Measurements from ENCODE around the gene ZSCAN18. TPM values are rescaled to one million over a fixed set of nuclear protein-coding genes. Genes with fewer than 3 reads are reported as not detected.
"Not testable (repeated sequence)": the region's sequence is repeated elsewhere in the genome, so short reads cannot be mapped to it uniquely, and the experiment has no call there.

The ZSCAN18 gene
- total RNA-seq (68.8 TPM), polyA plus RNA-seq (ENCODE audit: insufficient read depth in 1 of 8, insufficient read length in 8 of 8, low replicate concordance in 1 of 8) (10 to 100 TPM; 55.6 to 83.4 (median 64.2) TPM)
- long read RNA-seq, donor 1, partial matches to known transcripts = 0 of 4 reads
- long read RNA-seq, donor 1, other reads (novel, unspliced or antisense) = 0 of 4 reads
- long read RNA-seq, donor 2, partial matches to known transcripts = 0 of 2 reads
- long read RNA-seq, donor 2, other reads (novel, unspliced or antisense) = 0 of 2 reads
- long read RNA-seq, donor 3, full-length matches to known transcripts = 16 of 16 reads
- long read RNA-seq, donor 3, partial matches to known transcripts = 0 of 16 reads
- long read RNA-seq, donor 3, other reads (novel, unspliced or antisense) = 0 of 16 reads
- long read RNA-seq, donor 4, partial matches to known transcripts = 0 of 3 reads
- long read RNA-seq, donor 4, other reads (novel, unspliced or antisense) = 0 of 3 reads
- long read RNA-seq, donor 5, full-length matches to known transcripts = 27 of 33 reads
- long read RNA-seq, donor 5, partial matches to known transcripts = 0 of 33 reads
- long read RNA-seq, donor 5, other reads (novel, unspliced or antisense) = 6 of 33 reads
- long read RNA-seq, donor 6, full-length matches to known transcripts = 16 of 16 reads
- long read RNA-seq, donor 6, partial matches to known transcripts = 0 of 16 reads
- long read RNA-seq, donor 6, other reads (novel, unspliced or antisense) = 0 of 16 reads
- long read RNA-seq, donor 7, full-length matches to known transcripts = 8 of 13 reads
- long read RNA-seq, donor 7, partial matches to known transcripts = 5 of 13 reads
- long read RNA-seq, donor 7, other reads (novel, unspliced or antisense) = 0 of 13 reads
- long read RNA-seq, donor 8, partial matches to known transcripts = 0 of 1 reads
- long read RNA-seq, donor 8, other reads (novel, unspliced or antisense) = 0 of 1 reads
- long read RNA-seq, donor 9, full-length matches to known transcripts = 4 of 16 reads
- long read RNA-seq, donor 9, partial matches to known transcripts = 12 of 16 reads
- long read RNA-seq, donor 9, other reads (novel, unspliced or antisense) = 0 of 16 reads
- long read RNA-seq, donor 10, full-length matches to known transcripts = 9 of 9 reads
- long read RNA-seq, donor 10, partial matches to known transcripts = 0 of 9 reads
- long read RNA-seq, donor 10, other reads (novel, unspliced or antisense) = 0 of 9 reads
- long read RNA-seq, donor 11, transcript ZSCAN18-217 (7 exons, 2,190 nt) = major isoform, 6 of 9 reads
- long read RNA-seq, donor 11, partial matches to known transcripts = 0 of 9 reads
- long read RNA-seq, donor 11, other reads (novel, unspliced or antisense) = 0 of 9 reads

- under 1% methylated on average over 60 of the region's 67 CpGs for WGBS (ENCODE audit: insufficient coverage)
- Histone ChIP-seq H3K27me3 (ENCODE audit: control insufficient read depth, insufficient read depth, low read length) (no peaks in the 10 kb centered on the region), H3K36me3 (ENCODE audit: control insufficient read depth, insufficient read depth, low read length) (peaks cover 7% of the 10 kb centered on the region), H3K27ac (ENCODE audit: low read length) (peak within 1 kb of the TSS; percentile 100), H3K9me3 (replicated peaks; ENCODE audit: control insufficient read depth, low read depth, low read length) (peaks cover 35% of the 10 kb centered on the region), H3K4me3 (ENCODE audit: low read length) (peak within 1 kb of the TSS; percentile 99), H3K4me1 (ENCODE audit: control insufficient read depth, insufficient read depth, low read length) (peaks cover 11% of the 10 kb centered on the region)
- DNase-seq = peak; percentile 99
Measured at GRCh38 chr19:58097781-58098681, at the start of gene ZSCAN18. Gene ZSCAN18 (minus strand): TSS chr19:58098231. CDS start chr19:58090267, 7,964 bp downstream.

DNA sequence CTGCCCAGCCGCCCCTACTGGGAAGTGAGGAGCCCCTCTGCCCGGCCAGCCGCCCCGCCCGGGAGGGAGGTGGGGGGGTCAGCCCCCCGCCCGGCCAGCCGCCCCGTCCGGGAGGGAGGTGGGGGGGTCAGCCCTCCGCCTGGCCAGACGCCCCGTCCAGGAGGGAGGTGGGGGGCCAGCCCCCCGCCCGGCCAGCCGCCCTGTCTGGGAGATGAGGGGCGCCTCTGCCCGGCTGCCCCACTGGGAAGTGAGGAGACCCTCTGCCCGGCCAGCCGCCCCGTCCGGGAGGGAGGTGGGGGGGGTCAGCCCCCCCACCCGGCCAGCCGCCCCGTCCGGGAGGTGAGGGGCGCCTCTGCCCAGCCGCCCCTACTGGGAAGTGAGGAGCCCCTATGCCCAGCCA is 49.4 kb upstream of the ZSCAN18 start:
- H3K9me3 ChIP-seq (replicated peaks; ENCODE audit: control insufficient read depth, low read depth, low read length) = peaks cover 36% of the 10 kb centered on the region
- H3K27ac ChIP-seq (ENCODE audit: low read length); H3K36me3 ChIP-seq (ENCODE audit: control insufficient read depth, insufficient read depth, low read length); H3K4me3 ChIP-seq (ENCODE audit: low read length); DNase-seq; H3K27me3 ChIP-seq (ENCODE audit: control insufficient read depth, insufficient read depth, low read length); H3K4me1 ChIP-seq (ENCODE audit: control insufficient read depth, insufficient read depth, low read length): not testable (repeated sequence)
- WGBS (ENCODE audit: insufficient coverage) = 90% methylated on average over 9 of the region's 28 CpGs

DNA sequence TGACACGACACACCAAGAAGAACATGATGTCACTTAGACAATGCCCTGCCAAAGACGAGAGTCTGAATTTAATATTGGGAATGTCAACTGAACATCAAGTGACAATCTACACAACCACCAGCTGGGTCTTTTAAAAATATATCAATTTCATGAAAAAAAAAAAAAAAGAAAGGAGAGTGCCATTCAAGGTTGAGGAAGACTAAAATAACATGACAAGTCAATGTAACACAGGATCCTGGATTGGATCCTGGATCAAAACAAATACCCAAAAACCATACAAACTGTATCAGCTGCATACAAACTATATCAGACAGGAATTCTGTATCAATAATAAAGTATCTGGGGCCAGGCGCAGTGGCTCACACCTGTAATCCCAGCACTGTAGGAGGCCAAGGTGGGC is 47.8 kb upstream of the ZSCAN18 start:
- H3K27me3 ChIP-seq (ENCODE audit: control insufficient read depth, insufficient read depth, low read length) = no peaks in the 10 kb centered on the region
- peaks cover 22% of the 10 kb centered on the region for H3K36me3 ChIP-seq (ENCODE audit: control insufficient read depth, insufficient read depth, low read length)
- DNase-seq = no peak
- peaks cover 49% of the 10 kb centered on the region for H3K9me3 ChIP-seq (replicated peaks; ENCODE audit: control insufficient read depth, low read depth, low read length)
- H3K4me3 ChIP-seq (ENCODE audit: low read length) = no peak overlapping the region
- no peak overlapping the region for H3K27ac ChIP-seq (ENCODE audit: low read length)
- WGBS (ENCODE audit: insufficient coverage) = 100% methylated on average over 1 of the region's 3 CpGs
- H3K4me1 ChIP-seq (ENCODE audit: control insufficient read depth, insufficient read depth, low read length) = peaks cover 5% of the 10 kb centered on the region

- peaks cover 62% of the 10 kb centered on the region for H3K36me3 ChIP-seq (ENCODE audit: control insufficient read depth, insufficient read depth, low read length)
- no CpG with 5 or more reads among the region's 1 CpG for WGBS (ENCODE audit: insufficient coverage)
- H3K27me3 ChIP-seq (ENCODE audit: control insufficient read depth, insufficient read depth, low read length) = no peaks in the 10 kb centered on the region
- H3K27ac ChIP-seq (ENCODE audit: low read length) = no peak overlapping the region
- DNase-seq = no peak
- H3K9me3 ChIP-seq (replicated peaks; ENCODE audit: control insufficient read depth, low read depth, low read length) = peaks cover 78% of the 10 kb centered on the region
- H3K4me1 ChIP-seq (ENCODE audit: control insufficient read depth, insufficient read depth, low read length) = no peaks in the 10 kb centered on the region
- H3K4me3 ChIP-seq (ENCODE audit: low read length) = no peak overlapping the region
Measured at GRCh38 chr19:58134244-58134643, 36.2 kb upstream of the ZSCAN18 start.

DNA sequence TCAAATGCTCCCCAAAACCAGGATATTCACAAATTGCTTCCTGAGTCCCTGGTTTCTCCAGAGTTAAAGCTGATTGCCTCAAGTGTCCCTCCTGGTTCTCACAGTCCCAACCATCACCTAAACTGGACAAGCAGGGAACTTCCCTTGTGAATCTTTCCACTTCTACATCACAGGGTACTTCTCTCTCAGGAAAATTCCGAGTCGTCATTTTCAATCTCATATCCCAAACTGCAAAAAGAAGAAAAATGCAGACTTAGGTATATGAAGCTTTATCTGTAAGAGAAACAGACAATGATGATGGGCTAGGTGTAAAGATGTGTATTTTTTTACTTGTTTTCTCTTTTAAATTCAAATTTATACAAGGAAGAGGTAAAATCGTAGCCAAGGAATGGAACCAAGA is 31.3 kb upstream of the ZSCAN18 start:
- Histone ChIP-seq H3K4me3 (ENCODE audit: low read length) (no peak overlapping the region), H3K27ac (ENCODE audit: low read length) (no peak overlapping the region), H3K9me3 (replicated peaks; ENCODE audit: control insufficient read depth, low read depth, low read length) (peaks cover 87% of the 10 kb centered on the region), H3K4me1 (ENCODE audit: control insufficient read depth, insufficient read depth, low read length) (no peaks in the 10 kb centered on the region), H3K27me3 (ENCODE audit: control insufficient read depth, insufficient read depth, low read length) (no peaks in the 10 kb centered on the region), H3K36me3 (ENCODE audit: control insufficient read depth, insufficient read depth, low read length) (peaks cover 53% of the 10 kb centered on the region)
- WGBS (ENCODE audit: insufficient coverage) = no CpG with 5 or more reads among the region's 3 CpGs
- DNase-seq = no peak

DNA sequence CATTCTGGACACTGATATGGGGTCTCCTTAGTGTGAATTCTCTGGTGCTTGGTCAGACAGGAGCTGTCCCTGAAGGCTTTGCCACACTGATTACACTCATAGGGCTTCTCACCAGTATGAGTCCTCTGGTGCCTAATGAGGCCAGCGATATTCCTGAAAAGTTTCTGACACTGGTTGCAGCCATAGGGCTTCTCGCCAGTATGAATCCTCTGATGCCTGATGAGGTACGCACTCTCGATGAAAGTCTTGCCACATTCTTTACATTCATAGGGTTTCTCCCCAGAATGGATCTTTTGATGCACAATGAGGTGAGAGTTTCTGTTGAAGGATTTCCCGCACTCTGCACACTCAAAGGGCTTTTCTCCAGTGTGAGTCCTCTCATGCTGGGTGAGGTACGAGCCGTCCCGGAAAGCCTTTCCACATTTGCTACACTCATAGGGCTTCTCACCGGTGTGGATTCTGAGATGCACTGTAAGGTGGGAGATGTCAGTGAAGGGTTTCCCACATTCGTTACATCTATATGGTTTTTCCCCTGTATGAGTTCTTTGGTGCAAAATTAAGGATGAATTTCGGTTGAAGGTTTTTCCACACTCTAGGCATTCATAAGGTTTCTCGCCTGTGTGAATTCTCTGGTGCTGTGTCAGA is 30.1 kb upstream of the ZSCAN18 start:
- peaks cover 87% of the 10 kb centered on the region for H3K9me3 ChIP-seq (replicated peaks; ENCODE audit: control insufficient read depth, low read depth, low read length)
- WGBS (ENCODE audit: insufficient coverage) = no CpG with 5 or more reads among the region's 12 CpGs
- no peak for DNase-seq
- H3K27ac ChIP-seq (ENCODE audit: low read length) = no peak overlapping the region
- H3K4me1 ChIP-seq (ENCODE audit: control insufficient read depth, insufficient read depth, low read length) = no peaks in the 10 kb centered on the region
- peaks cover 44% of the 10 kb centered on the region for H3K36me3 ChIP-seq (ENCODE audit: control insufficient read depth, insufficient read depth, low read length)
- no peaks in the 10 kb centered on the region for H3K27me3 ChIP-seq (ENCODE audit: control insufficient read depth, insufficient read depth, low read length)
- no peak overlapping the region for H3K4me3 ChIP-seq (ENCODE audit: low read length)

- Histone ChIP-seq H3K4me3 (ENCODE audit: low read length) (no peak overlapping the region), H3K27me3 (ENCODE audit: control insufficient read depth, insufficient read depth, low read length) (peaks cover 3% of the 10 kb centered on the region), H3K9me3 (replicated peaks; ENCODE audit: control insufficient read depth, low read depth, low read length) (peaks cover 84% of the 10 kb centered on the region), H3K36me3 (ENCODE audit: control insufficient read depth, insufficient read depth, low read length) (peaks cover 12% of the 10 kb centered on the region), H3K4me1 (ENCODE audit: control insufficient read depth, insufficient read depth, low read length) (no peaks in the 10 kb centered on the region), H3K27ac (ENCODE audit: low read length) (no peak overlapping the region)
- 81% methylated on average over 3 of the region's 5 CpGs for WGBS (ENCODE audit: insufficient coverage)
- no peak for DNase-seq
Measured at GRCh38 chr19:58123354-58123753, 25.3 kb upstream of the ZSCAN18 start.

DNA sequence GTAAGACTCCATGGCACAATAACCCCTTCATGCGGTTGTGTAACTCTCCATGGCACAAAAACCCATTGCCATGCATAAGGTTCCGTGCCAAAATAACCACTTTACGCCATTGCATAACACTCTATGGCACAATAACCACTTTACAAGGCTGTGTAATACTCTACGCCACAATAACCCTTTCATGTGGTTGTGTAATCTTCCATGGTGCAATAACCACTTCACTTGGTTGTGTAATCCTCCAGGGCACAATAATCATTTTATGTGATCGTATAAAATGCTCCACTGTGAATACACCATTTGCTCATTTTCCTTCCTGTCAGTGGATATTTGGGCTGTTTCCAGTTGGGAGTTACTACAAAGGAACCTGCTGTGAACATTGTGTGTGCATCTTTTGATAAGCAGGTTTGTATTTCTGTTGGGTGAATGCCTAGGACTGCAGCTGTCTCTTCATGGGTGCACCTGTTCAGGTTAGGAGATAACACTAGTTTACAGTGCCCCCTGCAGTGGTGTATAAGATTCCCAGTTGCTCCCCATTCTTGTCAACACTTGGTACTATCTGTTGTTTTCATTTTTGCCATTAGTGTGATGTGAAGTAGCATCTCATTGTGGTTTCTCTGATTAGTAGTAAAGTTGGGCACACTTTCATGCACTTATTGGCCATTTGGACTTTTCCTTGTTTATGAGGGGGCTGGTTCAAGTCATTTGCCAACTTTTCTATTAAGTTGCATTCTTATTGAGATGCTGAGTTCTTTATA is 21.1 kb upstream of the ZSCAN18 start:
- H3K9me3 ChIP-seq (replicated peaks; ENCODE audit: control insufficient read depth, low read depth, low read length) = peaks cover 69% of the 10 kb centered on the region
- 72% methylated on average over 2 of the region's 5 CpGs for WGBS (ENCODE audit: insufficient coverage)
- H3K4me3 ChIP-seq (ENCODE audit: low read length) = no peak overlapping the region
- H3K27ac ChIP-seq (ENCODE audit: low read length) = no peak overlapping the region
- H3K36me3 ChIP-seq (ENCODE audit: control insufficient read depth, insufficient read depth, low read length) = no peaks in the 10 kb centered on the region
- H3K4me1 ChIP-seq (ENCODE audit: control insufficient read depth, insufficient read depth, low read length) = no peaks in the 10 kb centered on the region
- DNase-seq = no peak
- H3K27me3 ChIP-seq (ENCODE audit: control insufficient read depth, insufficient read depth, low read length) = peaks cover 12% of the 10 kb centered on the region
